Measurements from ENCODE around the gene DUOXA1.
A peak's percentile ranks its signal among the peaks of the same experiment; 100 is the strongest.

DUOXA1 gene

DNA sequence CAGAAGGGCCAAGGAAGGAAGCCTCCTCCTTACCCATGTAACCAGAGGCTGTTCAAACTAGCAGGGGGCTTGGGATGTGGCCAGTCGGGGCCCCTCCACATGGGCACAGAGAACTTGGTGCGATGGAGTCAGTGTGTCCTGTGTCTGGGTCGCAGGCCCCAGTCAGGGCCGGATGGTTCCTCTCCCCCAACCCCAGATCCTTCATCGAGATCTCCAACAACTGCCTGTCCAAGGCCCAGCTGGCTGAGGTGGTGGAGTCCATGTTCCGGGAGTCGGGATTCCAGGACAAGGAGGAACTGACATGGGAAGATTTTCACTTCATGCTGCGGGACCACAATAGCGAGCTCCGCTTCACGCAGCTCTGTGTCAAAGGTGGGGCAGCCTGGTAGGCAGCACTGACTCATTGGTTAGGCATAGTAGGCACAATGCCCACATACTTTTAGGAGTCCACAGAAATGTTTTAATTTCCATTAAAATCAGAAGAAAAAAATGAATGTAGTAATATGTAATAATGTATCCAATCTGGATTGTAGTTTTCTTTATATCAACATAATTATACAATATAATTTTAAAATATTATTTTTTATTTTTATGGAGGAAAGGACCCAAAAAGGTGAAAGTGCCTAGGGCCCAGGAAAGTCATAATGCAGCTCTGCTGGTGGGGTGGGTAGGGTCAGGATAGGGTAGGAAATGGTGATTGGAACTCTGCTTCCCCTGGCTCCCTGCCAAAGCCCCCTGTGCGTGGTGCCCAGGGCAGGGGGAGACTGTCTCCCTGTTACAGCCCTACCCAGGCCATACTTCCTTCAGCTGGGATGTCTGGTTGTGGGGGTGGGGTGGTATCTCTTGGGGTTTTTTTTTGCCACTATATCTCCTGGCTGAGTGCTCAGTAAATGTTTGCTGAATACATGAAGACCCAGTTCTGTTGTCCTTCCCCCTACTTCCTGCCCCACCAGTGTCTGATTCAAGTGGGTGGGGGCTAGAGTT, 18.7 kb upstream of the DUOXA1 start:
- H3K79me2 ChIP-seq (ENCODE audit: insufficient read depth, low read length) = no peaks in the 10 kb centered on the region
- no peaks in the 10 kb centered on the region for H3K27me3 ChIP-seq (ENCODE audit: insufficient read depth, low read length, poor library complexity)
- H3K4me2 ChIP-seq (ENCODE audit: insufficient read depth, low read length) = no peak overlapping the region
- H2AFZ ChIP-seq (ENCODE audit: low read depth, low read length) = no peak overlapping the region
- no peaks in the 10 kb centered on the region for H3K9me3 ChIP-seq (ENCODE audit: insufficient read depth, low read length, severe bottlenecking)
- H4K20me1 ChIP-seq (ENCODE audit: insufficient read depth, low read length) = no peaks in the 10 kb centered on the region
- no peaks in the 10 kb centered on the region for H3K4me1 ChIP-seq (ENCODE audit: insufficient read depth, low read length)
- H3K36me3 ChIP-seq (ENCODE audit: insufficient read depth, low read length) = no peaks in the 10 kb centered on the region
- peak; percentile 35; the same call in 2 of the 3 replicates for ATAC-seq (ENCODE audit: insufficient read depth, low read depth)
- TF ChIP-seq EZH2 (IDR thresholded peaks at IDR 0.05; ENCODE audit: borderline replicate concordance, low read depth, low read length, severe bottlenecking) = no peak
- TF ChIP-seq, protein P1, sequence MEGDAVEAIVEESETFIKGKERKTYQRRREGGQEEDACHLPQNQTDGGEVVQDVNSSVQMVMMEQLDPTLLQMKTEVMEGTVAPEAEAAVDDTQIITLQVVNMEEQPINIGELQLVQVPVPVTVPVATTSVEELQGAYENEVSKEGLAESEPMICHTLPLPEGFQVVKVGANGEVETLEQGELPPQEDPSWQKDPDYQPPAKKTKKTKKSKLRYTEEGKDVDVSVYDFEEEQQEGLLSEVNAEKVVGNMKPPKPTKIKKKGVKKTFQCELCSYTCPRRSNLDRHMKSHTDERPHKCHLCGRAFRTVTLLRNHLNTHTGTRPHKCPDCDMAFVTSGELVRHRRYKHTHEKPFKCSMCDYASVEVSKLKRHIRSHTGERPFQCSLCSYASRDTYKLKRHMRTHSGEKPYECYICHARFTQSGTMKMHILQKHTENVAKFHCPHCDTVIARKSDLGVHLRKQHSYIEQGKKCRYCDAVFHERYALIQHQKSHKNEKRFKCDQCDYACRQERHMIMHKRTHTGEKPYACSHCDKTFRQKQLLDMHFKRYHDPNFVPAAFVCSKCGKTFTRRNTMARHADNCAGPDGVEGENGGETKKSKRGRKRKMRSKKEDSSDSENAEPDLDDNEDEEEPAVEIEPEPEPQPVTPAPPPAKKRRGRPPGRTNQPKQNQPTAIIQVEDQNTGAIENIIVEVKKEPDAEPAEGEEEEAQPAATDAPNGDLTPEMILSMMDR (IDR thresholded peaks at IDR 0.05; ENCODE audit: borderline replicate concordance, extremely low read depth, low read length, poor library complexity, severe bottlenecking) = no peak
- no peak for DNase-seq
- H3K27ac ChIP-seq (ENCODE audit: low read length) = no peak overlapping the region
- no peak overlapping the region for H3K4me3 ChIP-seq (ENCODE audit: low read depth in 1 of 2, low read length in 2 of 2)
- H3K9ac ChIP-seq (ENCODE audit: low read depth, low read length) = no peak overlapping the region

DNA sequence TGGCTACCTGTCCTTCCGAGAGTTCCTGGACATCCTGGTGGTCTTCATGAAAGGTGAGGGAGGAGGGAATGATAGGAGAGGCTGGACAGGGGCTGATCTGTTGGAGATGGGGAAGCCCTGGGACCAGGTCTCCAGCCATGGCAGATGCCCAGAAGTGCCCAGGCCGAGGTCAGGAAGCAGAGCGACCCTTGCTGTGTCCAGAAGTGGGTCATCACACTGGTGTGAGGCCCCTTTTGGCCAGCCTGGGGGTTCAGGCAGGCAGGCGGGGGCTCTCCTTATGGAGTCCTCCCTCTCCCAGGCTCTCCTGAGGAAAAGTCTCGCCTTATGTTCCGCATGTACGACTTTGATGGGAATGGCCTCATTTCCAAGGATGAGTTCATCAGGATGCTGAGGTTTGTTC, 17.9 kb upstream of the DUOXA1 start:
- ATAC-seq (ENCODE audit: insufficient read depth, low read depth) = no peak
- Histone ChIP-seq H3K79me2 (ENCODE audit: insufficient read depth, low read length) (no peaks in the 10 kb centered on the region), H4K20me1 (ENCODE audit: insufficient read depth, low read length) (no peaks in the 10 kb centered on the region), H3K4me1 (ENCODE audit: insufficient read depth, low read length) (no peaks in the 10 kb centered on the region), H2AFZ (ENCODE audit: low read depth, low read length) (no peak overlapping the region), H3K27me3 (ENCODE audit: insufficient read depth, low read length, poor library complexity) (no peaks in the 10 kb centered on the region), H3K9ac (ENCODE audit: low read depth, low read length) (no peak overlapping the region), H3K9me3 (ENCODE audit: insufficient read depth, low read length, severe bottlenecking) (no peaks in the 10 kb centered on the region), H3K27ac (ENCODE audit: low read length) (no peak overlapping the region), H3K4me3 (ENCODE audit: low read depth in 1 of 2, low read length in 2 of 2) (no peak overlapping the region), H3K4me2 (ENCODE audit: insufficient read depth, low read length) (no peak overlapping the region), H3K36me3 (ENCODE audit: insufficient read depth, low read length) (no peaks in the 10 kb centered on the region)
- no peak for TF ChIP-seq EZH2 (IDR thresholded peaks at IDR 0.05; ENCODE audit: borderline replicate concordance, low read depth, low read length, severe bottlenecking)
- DNase-seq = no peak

DNA sequence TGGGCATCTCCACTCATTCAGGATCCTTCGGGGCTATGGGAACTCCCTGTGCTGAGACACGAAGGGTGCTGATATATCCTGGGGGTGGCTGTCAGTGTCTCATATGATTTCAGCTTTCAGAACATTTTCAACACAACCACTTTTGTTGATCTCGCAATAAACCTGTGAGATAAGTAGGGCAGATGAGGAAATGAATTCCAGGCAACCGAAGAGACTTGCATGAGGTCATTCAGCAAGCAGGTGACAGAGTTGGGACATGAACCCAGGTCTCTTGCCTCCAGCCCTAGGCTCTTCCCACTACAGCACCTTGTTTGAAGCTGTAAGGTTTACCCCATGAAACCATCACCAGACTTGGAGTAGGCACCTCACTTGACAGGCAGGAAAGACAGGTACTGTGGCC, 16.7 kb upstream of the DUOXA1 start:
- no peak for DNase-seq
- H3K9me3 ChIP-seq (ENCODE audit: insufficient read depth, low read length, severe bottlenecking) = no peaks in the 10 kb centered on the region
- H3K36me3 ChIP-seq (ENCODE audit: insufficient read depth, low read length) = no peaks in the 10 kb centered on the region
- H4K20me1 ChIP-seq (ENCODE audit: insufficient read depth, low read length) = no peaks in the 10 kb centered on the region
- no peaks in the 10 kb centered on the region for H3K27me3 ChIP-seq (ENCODE audit: insufficient read depth, low read length, poor library complexity)
- ATAC-seq (ENCODE audit: insufficient read depth, low read depth) = no peak
- TF ChIP-seq, protein P1 (IDR thresholded peaks at IDR 0.05; ENCODE audit: borderline replicate concordance, extremely low read depth, low read length, poor library complexity, severe bottlenecking) = no peak
- no peak for TF ChIP-seq EZH2 (IDR thresholded peaks at IDR 0.05; ENCODE audit: borderline replicate concordance, low read depth, low read length, severe bottlenecking)
- no peak overlapping the region for H3K9ac ChIP-seq (ENCODE audit: low read depth, low read length)
- no peak overlapping the region for H3K4me2 ChIP-seq (ENCODE audit: insufficient read depth, low read length)
- no peak overlapping the region for H3K27ac ChIP-seq (ENCODE audit: low read length)
- no peak overlapping the region for H2AFZ ChIP-seq (ENCODE audit: low read depth, low read length)
- H3K4me1 ChIP-seq (ENCODE audit: insufficient read depth, low read length) = no peaks in the 10 kb centered on the region
- no peak overlapping the region for H3K4me3 ChIP-seq (ENCODE audit: low read depth in 1 of 2, low read length in 2 of 2)
- H3K79me2 ChIP-seq (ENCODE audit: insufficient read depth, low read length) = no peaks in the 10 kb centered on the region

DNA sequence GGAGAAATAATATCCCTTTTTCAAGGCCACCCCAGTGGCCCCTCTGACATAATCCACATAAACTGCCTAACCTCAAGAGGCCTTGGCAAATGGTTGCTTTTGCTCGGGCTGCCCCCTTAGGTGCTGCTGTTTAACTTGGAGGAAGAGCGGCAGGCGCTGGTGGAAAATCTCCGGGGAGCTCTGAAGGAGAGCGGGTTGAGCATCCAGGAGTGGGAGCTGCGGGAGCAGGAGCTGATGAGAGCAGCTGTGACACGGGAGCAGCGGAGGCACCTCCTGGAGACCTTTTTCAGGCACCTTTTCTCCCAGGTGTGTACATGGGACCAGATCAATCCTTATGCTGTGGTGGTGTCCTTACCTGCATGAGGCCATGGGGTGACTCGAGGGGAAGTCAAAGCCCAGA, 15.1 kb upstream of the DUOXA1 start:
- no peak overlapping the region for H3K4me3 ChIP-seq (ENCODE audit: low read depth in 1 of 2, low read length in 2 of 2)
- no peaks in the 10 kb centered on the region for H3K79me2 ChIP-seq (ENCODE audit: insufficient read depth, low read length)
- no peaks in the 10 kb centered on the region for H4K20me1 ChIP-seq (ENCODE audit: insufficient read depth, low read length)
- H3K9ac ChIP-seq (ENCODE audit: low read depth, low read length) = no peak overlapping the region
- no peaks in the 10 kb centered on the region for H3K4me1 ChIP-seq (ENCODE audit: insufficient read depth, low read length)
- no peaks in the 10 kb centered on the region for H3K9me3 ChIP-seq (ENCODE audit: insufficient read depth, low read length, severe bottlenecking)
- no peaks in the 10 kb centered on the region for H3K27me3 ChIP-seq (ENCODE audit: insufficient read depth, low read length, poor library complexity)
- H3K27ac ChIP-seq (ENCODE audit: low read length) = no peak overlapping the region
- no peak overlapping the region for H3K4me2 ChIP-seq (ENCODE audit: insufficient read depth, low read length)
- no peak overlapping the region for H2AFZ ChIP-seq (ENCODE audit: low read depth, low read length)
- TF ChIP-seq EZH2 (IDR thresholded peaks at IDR 0.05; ENCODE audit: borderline replicate concordance, low read depth, low read length, severe bottlenecking) = no peak
- TF ChIP-seq, protein P1 (IDR thresholded peaks at IDR 0.05; ENCODE audit: borderline replicate concordance, extremely low read depth, low read length, poor library complexity, severe bottlenecking) = no peak
- H3K36me3 ChIP-seq (ENCODE audit: insufficient read depth, low read length) = no peaks in the 10 kb centered on the region
- DNase-seq (no peak), ATAC-seq (ENCODE audit: insufficient read depth, low read depth) (no peak)

All from DND-41 (cell line).